Subcutaneous adipose tissue (tissue), 4 donors: Measurements from ENCODE around the gene FOXL3. TPM values are rescaled to one million over a fixed set of nuclear protein-coding genes. Genes with fewer than 3 reads are reported as not detected.

Source experiments
- total RNA-seq, 4 donors: library from RNA; depleted of rRNA; stranded (reverse); fragments of >200 nt; gene quantifications; one replicate each; pipeline ENCODE4 v1.1.0, GENCODE V29; 2016
- TF ChIP-seq, protein P1 (sequence below): fragments of 450-650 bp; IDR thresholded peaks from one replicate; pipeline ENCODE4 v1.5.1; 2016; ENCODE audit warnings: low read depth, mild to moderate bottlenecking, control low read depth, antibody characterized with exemption, moderate library complexity

FOXL3 gene
- total RNA-seq, 4 donors from 2014 or later, result not detected

DNA sequence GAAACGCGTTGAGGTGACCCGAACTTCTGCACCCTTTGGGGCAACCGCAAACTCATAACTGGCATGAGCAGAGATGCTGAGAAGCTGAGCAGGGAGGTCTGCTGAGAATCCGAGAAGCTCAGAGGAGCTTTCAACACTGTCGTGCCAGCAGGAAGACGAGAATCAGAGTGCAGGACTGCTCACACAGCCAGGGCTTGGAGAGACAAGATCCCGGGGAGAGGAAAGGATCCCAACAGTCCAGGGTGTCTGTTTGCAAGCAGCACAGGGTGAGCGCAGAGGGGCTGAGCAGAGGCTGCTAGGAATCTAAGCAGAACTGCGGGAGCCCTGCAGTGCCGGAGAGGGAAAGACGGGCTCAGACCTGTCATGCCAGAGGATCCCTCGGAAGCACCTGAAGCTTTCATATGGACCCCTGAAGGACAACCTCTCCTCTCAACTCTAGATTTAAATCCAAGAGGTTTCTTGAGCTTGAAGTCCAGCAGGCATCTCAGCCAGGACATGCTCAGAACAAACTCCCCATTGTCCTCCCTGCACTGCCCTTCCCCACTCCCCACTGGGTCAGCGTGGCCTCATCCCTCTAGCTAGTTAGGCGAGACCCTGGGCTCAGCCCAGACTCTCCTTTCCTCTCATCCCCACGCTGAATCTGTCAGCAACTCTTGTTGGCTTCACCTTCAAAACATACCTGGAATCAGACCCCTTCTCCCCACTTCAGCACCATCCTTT lies 40.7 kb downstream of the FOXL3 start:
- TF ChIP-seq, protein P1, sequence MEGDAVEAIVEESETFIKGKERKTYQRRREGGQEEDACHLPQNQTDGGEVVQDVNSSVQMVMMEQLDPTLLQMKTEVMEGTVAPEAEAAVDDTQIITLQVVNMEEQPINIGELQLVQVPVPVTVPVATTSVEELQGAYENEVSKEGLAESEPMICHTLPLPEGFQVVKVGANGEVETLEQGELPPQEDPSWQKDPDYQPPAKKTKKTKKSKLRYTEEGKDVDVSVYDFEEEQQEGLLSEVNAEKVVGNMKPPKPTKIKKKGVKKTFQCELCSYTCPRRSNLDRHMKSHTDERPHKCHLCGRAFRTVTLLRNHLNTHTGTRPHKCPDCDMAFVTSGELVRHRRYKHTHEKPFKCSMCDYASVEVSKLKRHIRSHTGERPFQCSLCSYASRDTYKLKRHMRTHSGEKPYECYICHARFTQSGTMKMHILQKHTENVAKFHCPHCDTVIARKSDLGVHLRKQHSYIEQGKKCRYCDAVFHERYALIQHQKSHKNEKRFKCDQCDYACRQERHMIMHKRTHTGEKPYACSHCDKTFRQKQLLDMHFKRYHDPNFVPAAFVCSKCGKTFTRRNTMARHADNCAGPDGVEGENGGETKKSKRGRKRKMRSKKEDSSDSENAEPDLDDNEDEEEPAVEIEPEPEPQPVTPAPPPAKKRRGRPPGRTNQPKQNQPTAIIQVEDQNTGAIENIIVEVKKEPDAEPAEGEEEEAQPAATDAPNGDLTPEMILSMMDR, result no peak

DNA sequence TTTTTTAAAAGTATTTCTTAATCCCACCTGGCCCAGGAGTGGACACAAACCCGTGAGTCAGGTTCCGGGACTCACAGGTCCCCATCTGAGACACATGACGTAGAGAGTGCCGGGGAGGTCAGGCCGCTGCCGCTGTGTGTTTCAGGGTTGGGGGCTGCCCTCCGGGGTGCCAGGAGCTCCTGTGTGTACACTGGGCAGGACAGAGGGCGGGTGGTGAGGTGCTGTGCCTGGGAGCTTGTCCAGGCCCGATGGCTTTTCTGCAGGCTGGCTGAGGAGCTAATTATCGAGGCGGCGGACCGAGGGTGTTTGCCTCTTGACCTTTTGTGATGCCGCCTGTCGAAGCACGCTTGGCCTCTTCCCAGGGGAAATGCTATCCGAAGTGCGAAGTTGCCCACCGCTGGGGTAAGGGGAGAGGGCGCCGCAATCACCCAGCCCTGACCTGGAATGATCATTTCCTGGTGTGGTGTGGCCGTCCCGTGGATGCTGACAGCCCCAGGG lies 42.1 kb downstream of the FOXL3 start:
- TF ChIP-seq, protein P1, result no peak

DNA sequence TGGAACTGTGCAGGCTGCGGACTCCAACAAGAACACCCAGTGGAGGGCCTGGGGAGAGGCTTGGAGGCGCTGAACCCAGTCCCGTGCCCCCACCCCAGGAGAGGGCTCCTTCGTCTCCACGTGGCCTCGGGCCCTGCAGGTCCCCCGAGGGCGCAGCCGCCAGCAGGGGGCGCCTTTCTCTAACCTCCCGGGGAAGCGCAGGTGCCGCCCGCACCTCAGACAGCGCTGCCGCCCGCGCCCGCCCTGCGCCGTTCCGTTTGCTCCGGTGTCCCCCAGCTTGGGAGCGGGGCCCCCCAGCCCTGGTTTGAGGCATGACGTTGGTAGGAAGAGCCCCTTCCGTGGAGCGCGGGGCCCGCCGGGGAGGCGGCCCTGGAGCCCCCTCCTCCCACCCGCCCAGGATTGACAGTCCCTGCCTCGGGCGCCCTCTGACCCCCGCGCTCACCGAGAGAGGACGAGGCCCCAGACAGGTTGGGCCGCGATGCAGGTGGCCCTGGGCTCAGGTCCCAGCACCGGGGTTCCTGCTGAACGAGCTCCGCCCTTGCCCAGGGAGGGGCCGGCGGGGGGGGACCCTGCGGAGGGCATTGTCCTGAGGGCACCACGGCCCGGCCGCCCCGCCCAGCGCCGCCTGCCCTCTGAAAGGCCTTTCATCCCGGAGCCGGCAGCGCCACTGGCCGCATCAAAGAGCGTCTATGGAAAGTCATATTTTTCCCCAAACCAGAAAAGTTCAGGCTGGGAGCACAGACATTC lies 42.8 kb downstream of the FOXL3 start:
- TF ChIP-seq, protein P1, result no peak

DNA sequence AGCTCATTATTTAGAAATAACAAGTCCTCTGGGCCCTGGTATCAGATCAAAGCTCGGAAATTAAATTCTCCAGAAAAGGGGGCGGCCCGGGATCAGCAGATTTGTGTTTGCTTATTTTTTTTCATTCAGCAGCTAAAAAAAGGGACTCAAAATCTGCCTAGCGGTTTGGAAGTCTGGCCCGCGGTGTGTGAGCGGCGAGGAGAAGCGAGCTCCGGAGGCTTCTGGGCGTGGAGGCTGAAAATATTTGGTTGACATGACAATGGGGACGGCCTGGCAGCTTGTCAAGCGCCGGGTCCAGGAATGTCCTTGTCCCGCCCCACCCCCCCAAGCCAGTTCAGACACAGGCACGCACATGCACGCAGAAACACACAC lies 43.4 kb downstream of the FOXL3 start:
- TF ChIP-seq, protein P1, result no peak

DNA sequence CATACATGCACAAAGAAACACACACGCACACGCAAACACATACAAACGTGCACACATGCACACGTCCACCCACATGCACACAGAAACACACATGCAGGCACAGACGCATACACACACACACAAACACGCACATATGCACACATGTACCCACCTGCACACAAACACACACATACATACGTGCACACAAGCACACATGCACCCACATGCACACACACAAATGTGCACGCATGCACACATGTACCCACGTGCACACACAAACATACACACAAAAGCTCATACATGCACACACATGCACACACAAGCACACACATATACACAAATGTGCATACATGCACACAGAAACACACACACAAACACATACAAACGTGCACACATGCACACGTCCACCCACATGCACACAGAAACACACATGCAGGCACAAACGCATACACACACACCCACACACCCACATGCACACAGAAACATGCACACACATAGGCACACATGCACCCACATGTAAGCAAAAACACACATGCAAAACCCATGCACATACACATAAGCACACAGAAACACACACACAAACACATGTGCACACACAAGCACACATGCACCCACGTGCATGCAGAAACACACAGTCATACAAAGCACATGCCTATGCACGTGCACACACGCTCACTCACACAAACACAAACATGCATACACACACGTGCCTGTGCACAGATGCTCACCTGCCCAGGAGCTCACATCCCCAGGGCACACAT lies 44.8 kb downstream of the FOXL3 start:
- TF ChIP-seq, protein P1, result no peak

DNA sequence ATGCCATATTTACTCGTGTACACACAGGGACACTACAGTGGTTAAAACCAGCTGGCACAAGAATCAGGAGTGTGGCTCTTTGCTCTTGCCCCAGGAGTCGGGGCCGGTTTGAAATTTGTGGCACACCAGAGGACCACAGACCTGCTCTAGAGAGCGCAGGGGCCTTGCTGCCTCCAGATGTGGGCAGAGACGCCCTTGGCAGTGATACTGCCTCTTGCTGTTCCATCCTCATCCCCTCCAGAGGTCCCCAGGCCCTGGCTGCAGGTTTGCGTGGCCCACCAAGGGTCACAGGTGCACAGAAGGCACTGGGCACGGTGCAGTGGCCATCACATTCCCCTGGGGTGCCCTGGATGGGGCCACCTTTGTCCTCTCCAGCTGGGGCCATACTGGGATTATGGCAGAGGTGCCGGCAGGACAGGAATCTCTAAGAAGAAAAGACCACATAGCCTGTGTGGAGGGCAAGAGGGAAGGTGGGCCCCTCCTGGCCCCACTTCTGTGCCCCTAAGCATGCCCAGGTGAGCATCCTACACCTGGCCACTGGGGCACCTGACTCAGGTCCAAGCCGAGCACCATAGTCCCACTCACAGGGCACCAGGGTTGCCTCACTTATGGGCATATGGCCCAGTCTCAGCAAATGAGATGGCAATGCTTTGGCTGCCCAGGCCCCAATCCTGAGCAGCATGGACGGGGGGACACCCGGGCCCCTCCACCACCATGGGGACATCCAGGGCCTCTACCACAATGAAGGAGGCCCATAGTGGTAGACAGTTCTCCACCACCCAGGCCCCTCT lies 45.6 kb downstream of the FOXL3 start:
- TF ChIP-seq, protein P1, result no peak
